Breast epithelium (tissue), 4 donors: ENCODE measurements around the gene SLC6A17. TPM values are rescaled to one million over a fixed set of nuclear protein-coding genes. Genes with fewer than 3 reads are reported as not detected.

Experiments
- DNase-seq, 2 donors: peaks; one replicate each; pipeline ENCODE4 v3.0.0-alpha.2; 2019; ENCODE audit warnings: low spot score in 2 of 2
- H3K27ac ChIP-seq, 2 donors: fragments of 200-600 bp; sonication (generic) in 1 of 2; one replicate each; pipeline ENCODE4 v1.5.1; 2016 to 2019; ENCODE audit warnings: mild to moderate bottlenecking in 1 of 2
- H3K27me3 ChIP-seq, 2 donors: fragments of 200-600 bp; sonication (generic) in 1 of 2; one replicate each; pipeline versions ENCODE4 v1.5.1 to v1.6.0; 2017 to 2019; ENCODE audit warnings: control low read depth in 1 of 2, mild to moderate bottlenecking in 1 of 2
- H3K36me3 ChIP-seq: fragments of 200-600 bp; one replicate; pipeline ENCODE4 v1.5.1; 2019
- H3K4me1 ChIP-seq, 2 donors: fragments of 200-600 bp; sonication (generic); one replicate each; pipeline ENCODE4 v1.5.1; 2016 to 2019; ENCODE audit warnings: control low read depth in 1 of 2
- H3K4me3 ChIP-seq, 3 donors: fragments of 200-600 bp; sonication (generic); 1 replicate in 2 of 3; 2 replicates in 1 of 3; pipeline ENCODE4 v1.5.1; 2016 to 2019; ENCODE audit warnings: mild to moderate bottlenecking in 3 of 3, moderate library complexity in 2 of 3
- H3K9me3 ChIP-seq, 2 donors: fragments of 200-600 bp; sonication (generic) in 1 of 2; one replicate each; pipeline ENCODE4 v1.5.1; 2016 to 2019; ENCODE audit warnings: control low read depth in 1 of 2
- POLR2AphosphoS5 ChIP-seq, 3 donors: sonication (generic); formaldehyde crosslinking; IDR thresholded peaks; one replicate each; pipeline ENCODE4 v1.6.1; 2017; ENCODE audit warnings: antibody characterized with exemption in 3 of 3
- intact Hi-C: fragments of 100-400 bp; cut with DNase I; formaldehyde crosslinking; loops from one replicate; pipeline ENCODE4 v1.15.1; 2023; ENCODE audit warnings: low total_unique reads
- total RNA-seq, 3 donors: library from RNA; depleted of rRNA; stranded (reverse); fragments of >200 nt; gene quantifications; one replicate each; pipeline ENCODE4 v1.1.0, GENCODE V29; 2016

The SLC6A17 gene
- total RNA-seq, 3 donors from 2014 or later: under 0.01 to 0.29 (median under 0.01) TPM

GRCh38 chr1:110250749-110251148 is 100.5 kb downstream of the SLC6A17 start:
- H3K27me3 ChIP-seq: no peaks in the 10 kb centered on the region
- H3K4me3 ChIP-seq: no peak overlapping the region
- H3K4me1 ChIP-seq: no peaks in the 10 kb centered on the region
- intact Hi-C loops: no loop called here
- no peak for DNase-seq
- no peak for TF ChIP-seq POLR2AphosphoS5 (IDR thresholded peaks at IDR 0.05)
- H3K27ac ChIP-seq: no peak overlapping the region
- H3K36me3 ChIP-seq: no peaks in the 10 kb centered on the region
- no peaks in the 10 kb centered on the region for H3K9me3 ChIP-seq

Other genes with a start within 250 kb of the SLC6A17 start
- gene CSF1, start 239.6 kb upstream of the SLC6A17 start, total RNA-seq: 10 to 100 TPM; 28.2 to 54.7 (median 54.4) TPM
- gene AHCYL1, start 165.7 kb upstream of the SLC6A17 start, total RNA-seq: 10 to 100 TPM; 67.7 to 75.1 (median 73.8) TPM
- 10 to 100 TPM; 35.7 to 59.0 (median 56.6) TPM for gene STRIP1, start 115.9 kb upstream of the SLC6A17 start, total RNA-seq
- under 1 TPM; 0.44 to 0.80 (median 0.66) TPM for gene ALX3, start 79.8 kb upstream of the SLC6A17 start, total RNA-seq
- gene UBL4B, start 38.1 kb upstream of the SLC6A17 start, total RNA-seq: 1 to 10 TPM in 1 of 3 donors, under 1 TPM in 2; 0.29 to 1.6 (median 0.96) TPM
- 10 to 100 TPM in 1 of 3 donors, 1 to 10 TPM in 2; 3.8 to 12.6 (median 5.2) TPM for gene KCNC4, start 59.8 kb downstream of the SLC6A17 start, total RNA-seq
- 10 to 100 TPM; 33.4 to 47.1 (median 35.4) TPM for gene RBM15, start 188.9 kb downstream of the SLC6A17 start, total RNA-seq
- 10 to 100 TPM in 2 of 3 donors, under 1 TPM in 1; 0.96 to 31.5 (median 14.4) TPM for gene SLC16A4, start 240.5 kb downstream of the SLC6A17 start, total RNA-seq